MCF 10A (cell line): ENCODE measurements around the gene KCNH1. TPM values are rescaled to one million over a fixed set of nuclear protein-coding genes. Genes with fewer than 3 reads are reported as not detected.

ENCODE experiments used
- BruUV-seq: library from RNA; stranded (reverse); fragments of 400-500 nt; replicated peaks from 2 replicates; lab custom pipeline; 2021; lab: Mats Ljungman, UMichigan
- CTCF ChIA-PET: fragments of 300-600 bp; sonication (Branson Sonifier 250); formaldehyde crosslinking; extraction: SDS; loops from one replicate; lab custom pipeline; 2021; ENCODE audit warnings: antibody characterized with exemption, inconsistent platforms; lab: Yijun Ruan, JAX
- POLR2A ChIA-PET: fragments of 300-600, 350-650 bp; sonication (Branson Sonifier 250); formaldehyde crosslinking; extraction: SDS; loops from one replicate; lab custom pipeline; 2020; ENCODE audit warnings: antibody characterized with exemption, inconsistent platforms; lab: Yijun Ruan, JAX
- DNase-seq: peaks from one replicate; pipeline ENCODE4 v3.0.0-alpha.2; 2018; ENCODE audit not compliant: unreplicated experiment
- H3K27ac Mint-ChIP-seq: one replicate; pipeline ENCODE4 v1.8.0; 2022; ENCODE audit warnings: mild to moderate bottlenecking, low read depth, mixed read lengths; ENCODE audit not compliant: unreplicated experiment
- H3K27me3 Mint-ChIP-seq: one replicate; pipeline ENCODE4 v1.8.0; 2022; ENCODE audit warnings: mixed read lengths; ENCODE audit not compliant: insufficient read depth, unreplicated experiment
- H3K36me3 Mint-ChIP-seq: one replicate; pipeline ENCODE4 v1.8.0; 2022; ENCODE audit warnings: mild to moderate bottlenecking, moderate library complexity, mixed read lengths; ENCODE audit not compliant: insufficient read depth, unreplicated experiment
- H3K4me1 Mint-ChIP-seq: one replicate; pipeline ENCODE4 v1.8.0; 2022; ENCODE audit warnings: mixed read lengths; ENCODE audit not compliant: insufficient read depth, unreplicated experiment
- H3K4me3 Mint-ChIP-seq: one replicate; pipeline ENCODE4 v1.8.0; 2022; ENCODE audit warnings: mild to moderate bottlenecking, moderate library complexity, mixed read lengths; ENCODE audit not compliant: unreplicated experiment
- H3K9me3 Mint-ChIP-seq: one replicate; pipeline ENCODE4 v1.8.0; 2022; ENCODE audit warnings: mixed read lengths; ENCODE audit not compliant: unreplicated experiment
- intact Hi-C: fragments of 100-400 bp; cut with micrococcal nuclease; formaldehyde crosslinking; loops from 2 replicates; pipeline ENCODE4 v1.14.1; 2022
- total RNA-seq: library from RNA; stranded (reverse); gene quantifications from 2 replicates; pipeline ENCODE4 v1.2.3, GENCODE V29; 2022
- TF ChIP-seq, protein P1 (sequence below): fragments of 200-600 bp; IDR thresholded peaks from one replicate; pipeline ENCODE4 v1.8.0; 2022; ENCODE audit warnings: antibody characterized with exemption, mild to moderate bottlenecking; ENCODE audit not compliant: unreplicated experiment

The KCNH1 gene
- total RNA-seq, 1 experiment from 2014 or later: 0.19 TPM

DNA sequence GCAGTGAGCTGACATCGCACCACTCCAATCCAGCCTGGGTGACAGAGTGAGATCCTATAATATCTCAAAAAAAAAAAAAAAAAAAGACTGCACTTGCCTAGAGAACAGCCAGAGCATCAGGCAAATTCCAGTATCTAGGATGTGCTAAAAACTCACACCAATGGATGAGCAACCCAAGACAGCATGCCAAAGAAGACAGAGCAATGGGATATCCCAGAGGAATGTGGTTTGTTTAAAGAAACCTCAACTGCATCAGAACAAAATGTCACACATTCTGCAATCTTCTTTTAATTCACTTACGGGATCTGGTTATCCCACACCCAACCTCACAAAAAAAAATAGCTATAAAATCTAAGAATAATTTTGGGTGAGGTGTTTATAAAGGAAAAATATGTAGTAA, 7.3 kb downstream of the KCNH1 start:
- H3K27ac Mint-ChIP-seq: no peak overlapping the region
- H3K36me3 Mint-ChIP-seq: no peaks in the 10 kb centered on the region
- peaks cover 8% of the 10 kb centered on the region for H3K9me3 Mint-ChIP-seq
- CTCF ChIA-PET: interaction anchor here (0.7 to 2.0 kb wide), 11 partner anchors 9 to 766 kb away, joined by 3 to 15 read pairs (median 4); no protein-coding TSS in a partner anchor
- POLR2A ChIA-PET: interaction anchor here (0.6 to 1.0 kb wide), 2 partner anchors 10 to 140 kb away, joined by 3 read pairs; no protein-coding TSS in a partner anchor
- H3K4me3 Mint-ChIP-seq: no peak overlapping the region
- peaks cover 13% of the 10 kb centered on the region for H3K27me3 Mint-ChIP-seq
- H3K4me1 Mint-ChIP-seq: peaks cover 7% of the 10 kb centered on the region
- intact Hi-C loops: no loop called here
- DNase-seq: no peak
- TF ChIP-seq, protein P1, sequence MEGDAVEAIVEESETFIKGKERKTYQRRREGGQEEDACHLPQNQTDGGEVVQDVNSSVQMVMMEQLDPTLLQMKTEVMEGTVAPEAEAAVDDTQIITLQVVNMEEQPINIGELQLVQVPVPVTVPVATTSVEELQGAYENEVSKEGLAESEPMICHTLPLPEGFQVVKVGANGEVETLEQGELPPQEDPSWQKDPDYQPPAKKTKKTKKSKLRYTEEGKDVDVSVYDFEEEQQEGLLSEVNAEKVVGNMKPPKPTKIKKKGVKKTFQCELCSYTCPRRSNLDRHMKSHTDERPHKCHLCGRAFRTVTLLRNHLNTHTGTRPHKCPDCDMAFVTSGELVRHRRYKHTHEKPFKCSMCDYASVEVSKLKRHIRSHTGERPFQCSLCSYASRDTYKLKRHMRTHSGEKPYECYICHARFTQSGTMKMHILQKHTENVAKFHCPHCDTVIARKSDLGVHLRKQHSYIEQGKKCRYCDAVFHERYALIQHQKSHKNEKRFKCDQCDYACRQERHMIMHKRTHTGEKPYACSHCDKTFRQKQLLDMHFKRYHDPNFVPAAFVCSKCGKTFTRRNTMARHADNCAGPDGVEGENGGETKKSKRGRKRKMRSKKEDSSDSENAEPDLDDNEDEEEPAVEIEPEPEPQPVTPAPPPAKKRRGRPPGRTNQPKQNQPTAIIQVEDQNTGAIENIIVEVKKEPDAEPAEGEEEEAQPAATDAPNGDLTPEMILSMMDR: no peak
- BruUV-seq: no TSS peak

DNA sequence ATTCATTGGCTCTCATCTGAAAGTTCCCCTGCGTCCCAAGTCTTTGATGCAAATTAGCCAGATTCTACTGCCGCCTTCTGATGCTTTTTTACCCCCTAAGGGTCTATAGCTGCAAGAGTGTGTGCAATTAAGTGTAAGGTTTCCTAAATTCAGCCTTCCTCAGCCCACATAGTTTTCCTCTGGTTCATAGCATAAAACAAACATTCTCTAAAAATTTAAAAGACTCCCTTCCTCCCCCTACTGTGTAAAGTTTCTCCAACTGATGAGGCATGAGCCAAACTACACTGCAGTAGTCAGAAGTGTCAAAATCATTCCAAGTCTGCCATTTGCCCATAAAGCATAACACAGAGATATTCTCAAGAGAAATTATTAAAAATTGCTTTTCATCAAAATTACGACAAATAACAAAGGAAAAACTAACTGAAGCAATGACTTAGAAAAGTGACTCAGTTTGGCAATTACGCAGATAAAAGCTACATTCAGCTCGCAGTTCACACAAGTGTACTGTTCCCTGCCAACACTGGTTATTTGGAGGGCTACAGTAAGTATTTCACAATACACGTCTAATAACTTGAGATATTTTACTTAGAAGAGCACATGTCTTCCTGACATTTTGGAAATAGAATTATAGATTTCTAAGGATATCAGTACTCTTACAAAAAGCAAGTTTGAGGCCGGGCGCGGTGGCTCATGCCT, 15.4 kb downstream of the KCNH1 start:
- Mint-ChIP-seq H3K27ac (no peak overlapping the region), H3K9me3 (peaks cover 5% of the 10 kb centered on the region), H3K27me3 (peaks cover 9% of the 10 kb centered on the region), H3K4me1 (peaks cover 12% of the 10 kb centered on the region), H3K4me3 (no peak overlapping the region), H3K36me3 (no peaks in the 10 kb centered on the region)
- intact Hi-C loops: loop anchor here (10.0 kb wide), 1 partner anchor 264 kb away; no protein-coding TSS in a partner anchor
- BruUV-seq: no TSS peak
- peak; percentile 60 for DNase-seq
- ChIA-PET CTCF (interaction anchor here (0.6 kb wide), 1 partner anchor 17 kb away, joined by 3 read pairs; no protein-coding TSS in a partner anchor), POLR2A (interaction anchor here (0.6 kb wide), 1 partner anchor 27 kb away, joined by 3 read pairs; no protein-coding TSS in a partner anchor)
- TF ChIP-seq, protein P1: no peak

DNA sequence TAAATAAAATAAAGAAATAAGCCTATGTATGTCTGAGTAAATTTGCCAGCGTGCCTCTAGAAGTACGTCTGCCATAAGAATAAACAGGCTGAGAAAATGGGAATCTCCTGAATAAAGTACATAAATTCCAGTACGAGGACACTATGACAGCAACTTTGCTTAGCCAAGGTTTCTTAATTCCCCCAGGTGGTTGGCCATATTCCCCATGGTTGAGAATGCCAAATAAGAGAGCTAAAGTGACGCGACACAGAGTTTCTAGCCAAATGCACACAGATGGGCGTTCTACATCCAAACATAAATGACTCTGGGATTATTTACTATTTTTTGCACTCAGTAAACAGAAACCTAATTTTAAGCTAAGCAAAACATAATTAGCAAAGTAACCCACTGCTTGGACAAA, 19.5 kb downstream of the KCNH1 start:
- peaks cover 13% of the 10 kb centered on the region for H3K9me3 Mint-ChIP-seq
- H3K27me3 Mint-ChIP-seq: peaks cover 33% of the 10 kb centered on the region
- no peak overlapping the region for H3K27ac Mint-ChIP-seq
- POLR2A ChIA-PET: interaction anchor here (1.1 kb wide), 1 partner anchor 10 kb away, joined by 3 read pairs; no protein-coding TSS in a partner anchor
- CTCF ChIA-PET: interaction anchor here (0.6 to 4.8 kb wide), 4 partner anchors 15 to 52 kb away, joined by 3 to 20 read pairs (median 5); partner anchors contain the start of gene KCNH1
- intact Hi-C loops: loop anchor here (10.0 kb wide), 1 partner anchor 260 kb away; no protein-coding TSS in a partner anchor
- no peaks in the 10 kb centered on the region for H3K36me3 Mint-ChIP-seq
- no TSS peak for BruUV-seq
- H3K4me3 Mint-ChIP-seq: no peak overlapping the region
- H3K4me1 Mint-ChIP-seq: peaks cover 7% of the 10 kb centered on the region
- no peak for DNase-seq
- TF ChIP-seq, protein P1: no peak

DNA sequence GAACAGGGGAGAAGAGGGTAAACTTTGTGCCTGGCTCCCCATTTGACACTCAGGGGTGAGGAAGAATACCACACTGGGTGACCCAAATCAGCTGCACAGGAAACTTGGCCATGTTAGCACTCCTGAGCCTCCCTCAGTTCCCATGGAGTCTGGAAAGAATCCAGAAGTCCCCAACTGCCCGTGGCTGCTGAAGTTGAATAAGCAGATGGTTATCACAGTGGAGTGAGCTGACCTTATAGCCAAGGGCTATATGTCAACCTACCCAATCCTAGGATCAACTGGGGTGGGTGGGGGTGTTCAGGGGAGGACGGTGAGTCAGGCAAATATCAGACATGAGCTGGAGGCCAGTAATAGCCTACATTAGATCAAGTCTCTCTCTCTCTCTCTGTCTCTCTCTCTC, 20.4 kb downstream of the KCNH1 start:
- H3K27ac Mint-ChIP-seq: no peak overlapping the region

More for the DNA sequence above, 20.4 kb downstream of the KCNH1 start:
- peaks cover 13% of the 10 kb centered on the region for H3K9me3 Mint-ChIP-seq
- peaks cover 5% of the 10 kb centered on the region for H3K4me1 Mint-ChIP-seq
- BruUV-seq: no TSS peak
- DNase-seq: no peak
- CTCF ChIA-PET: interaction anchor here (0.6 to 4.8 kb wide), 4 partner anchors 16 to 855 kb away, joined by 3 to 20 read pairs (median 5); partner anchors contain the start of gene KCNH1
- TF ChIP-seq, protein P1: no peak
- POLR2A ChIA-PET: no interaction called here
- H3K4me3 Mint-ChIP-seq: no peak overlapping the region
- intact Hi-C loops: loop anchor here (10.0 kb wide), 1 partner anchor 259 kb away; no protein-coding TSS in a partner anchor
- H3K36me3 Mint-ChIP-seq: no peaks in the 10 kb centered on the region
- peaks cover 42% of the 10 kb centered on the region for H3K27me3 Mint-ChIP-seq
